COLO668 (cell line): ENCODE data around the gene LRIT1.
"Not testable (repeated sequence)": the region's sequence is repeated elsewhere in the genome, so short reads cannot be mapped to it uniquely, and the experiment has no call there.

Experiments
- DNase-seq: peaks from one replicate; lab custom pipeline; 2025; ENCODE audit not compliant: unreplicated experiment; lab: John Stamatoyannopoulos, UW

Gene LRIT1

GRCh38 chr10:84241185-84241790 is at the start of gene LRIT1:
Gene LRIT1, minus strand, starts transcription at chr10:84241546. Its CDS starts 107 bp downstream, at chr10:84241439.
- DNase-seq = no peak

DNA sequence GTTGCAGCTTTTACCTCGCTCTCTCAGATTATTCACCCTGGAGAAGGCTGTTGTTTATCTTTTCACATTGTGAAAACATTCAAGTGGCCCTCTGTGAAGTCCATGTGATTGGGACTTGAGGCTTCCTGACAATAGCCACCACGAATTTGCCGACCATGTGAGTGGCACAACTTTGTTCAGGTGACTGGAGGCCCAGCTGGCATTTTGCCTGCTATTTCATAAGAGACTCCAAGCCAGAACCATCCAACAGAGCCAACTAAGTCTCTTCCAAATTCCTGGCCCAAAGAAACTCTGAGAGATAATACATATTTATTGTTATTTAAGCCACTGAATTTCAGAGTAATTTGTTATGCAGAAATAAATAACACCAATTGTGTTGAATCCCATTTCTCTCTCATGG is 48.9 kb upstream of the LRIT1 start:
- DNase-seq = no peak

DNA sequence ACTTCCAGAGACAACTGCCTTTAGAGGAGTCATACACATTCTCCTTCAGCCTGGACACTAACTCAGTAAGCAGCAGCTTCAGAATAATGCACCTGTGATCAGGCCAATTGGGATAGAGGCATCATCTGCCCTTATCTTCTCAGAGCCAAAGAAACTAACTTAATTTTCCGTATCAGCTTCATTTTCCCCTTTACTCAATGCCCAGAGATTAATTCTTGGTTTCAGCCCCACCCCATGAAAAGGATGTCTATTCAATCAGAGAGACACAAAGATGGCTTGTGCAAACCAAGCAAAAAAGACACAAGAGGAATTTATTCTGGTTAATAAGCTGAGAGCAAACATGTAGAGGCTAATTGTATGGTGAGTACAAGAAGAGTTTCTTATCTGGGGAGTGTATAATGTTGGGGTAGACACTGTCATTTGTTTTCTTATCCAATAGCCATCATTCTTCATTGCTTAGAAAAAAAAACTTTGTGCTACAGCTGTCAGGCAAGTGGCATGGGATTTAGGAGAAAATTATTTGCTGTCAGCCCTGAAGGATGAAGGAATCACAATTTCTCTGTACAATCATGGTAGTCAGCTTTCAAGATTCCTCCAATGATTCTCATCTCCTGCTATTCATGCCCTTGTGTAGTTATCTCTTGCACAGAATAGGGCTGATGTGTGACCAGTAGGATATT is 48.3 kb upstream of the LRIT1 start:
- no peak for DNase-seq

- DNase-seq = no peak
These were observed 46.8 kb upstream of the LRIT1 start for GRCh38 chr10:84288151-84288550.

GRCh38 chr10:84286695-84287094 is 45.3 kb upstream of the LRIT1 start:
- DNase-seq = no peak

- not testable (repeated sequence) for DNase-seq
These were observed 38.6 kb upstream of the LRIT1 start for GRCh38 chr10:84279876-84280475.

- DNase-seq = peak; percentile 38
These were observed 29.4 kb upstream of the LRIT1 start for GRCh38 chr10:84270708-84271107.

DNA sequence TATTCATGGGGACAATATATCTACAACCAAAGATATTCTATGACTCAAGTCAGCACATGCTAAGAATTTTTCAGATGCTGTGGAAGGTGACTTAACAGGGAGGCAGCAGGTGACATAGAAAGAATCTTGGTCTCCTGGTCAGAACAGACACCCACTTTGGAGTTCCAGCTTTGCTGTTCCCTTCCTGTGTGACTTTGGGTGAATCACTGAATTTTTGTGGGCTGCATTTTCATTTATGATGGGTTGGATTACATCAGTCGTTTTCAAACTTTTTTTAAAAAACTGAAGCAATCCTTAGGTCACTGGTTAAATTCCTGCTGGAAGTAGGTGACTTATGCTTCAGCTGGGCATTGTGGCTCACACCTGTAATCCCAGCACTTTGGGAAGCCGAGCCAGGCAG is 28.4 kb upstream of the LRIT1 start:
- no peak for DNase-seq

GRCh38 chr10:84269162-84269561 is 27.8 kb upstream of the LRIT1 start:
- no peak for DNase-seq

GRCh38 chr10:84267503-84268126 is 26.3 kb upstream of the LRIT1 start:
- peak; percentile 68 for DNase-seq

DNA sequence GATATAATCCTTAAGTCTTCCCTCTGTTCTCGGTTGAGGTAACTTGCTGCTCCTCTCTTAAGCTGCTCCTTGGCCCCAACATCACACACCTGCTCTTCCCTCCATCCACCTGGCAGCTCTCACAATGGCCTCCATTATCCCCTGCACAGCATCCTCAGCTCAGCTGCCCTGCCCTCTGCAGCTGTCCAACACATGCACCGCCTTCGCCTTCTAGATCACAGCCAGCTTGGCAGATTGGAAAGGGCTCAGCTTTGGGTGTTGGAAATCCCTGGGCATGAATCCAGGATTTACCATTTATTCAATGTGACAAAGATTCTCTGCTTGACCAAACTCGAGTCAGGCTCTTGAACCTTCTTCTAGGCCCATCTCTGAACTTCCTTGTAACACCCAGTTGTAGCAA is 24.1 kb upstream of the LRIT1 start:
- DNase-seq = peak; percentile 45

- peak; percentile 56 for DNase-seq
These were observed 23.3 kb upstream of the LRIT1 start for GRCh38 chr10:84264611-84265141.

GRCh38 chr10:84263716-84264115 is 22.4 kb upstream of the LRIT1 start:
- DNase-seq = no peak

DNA sequence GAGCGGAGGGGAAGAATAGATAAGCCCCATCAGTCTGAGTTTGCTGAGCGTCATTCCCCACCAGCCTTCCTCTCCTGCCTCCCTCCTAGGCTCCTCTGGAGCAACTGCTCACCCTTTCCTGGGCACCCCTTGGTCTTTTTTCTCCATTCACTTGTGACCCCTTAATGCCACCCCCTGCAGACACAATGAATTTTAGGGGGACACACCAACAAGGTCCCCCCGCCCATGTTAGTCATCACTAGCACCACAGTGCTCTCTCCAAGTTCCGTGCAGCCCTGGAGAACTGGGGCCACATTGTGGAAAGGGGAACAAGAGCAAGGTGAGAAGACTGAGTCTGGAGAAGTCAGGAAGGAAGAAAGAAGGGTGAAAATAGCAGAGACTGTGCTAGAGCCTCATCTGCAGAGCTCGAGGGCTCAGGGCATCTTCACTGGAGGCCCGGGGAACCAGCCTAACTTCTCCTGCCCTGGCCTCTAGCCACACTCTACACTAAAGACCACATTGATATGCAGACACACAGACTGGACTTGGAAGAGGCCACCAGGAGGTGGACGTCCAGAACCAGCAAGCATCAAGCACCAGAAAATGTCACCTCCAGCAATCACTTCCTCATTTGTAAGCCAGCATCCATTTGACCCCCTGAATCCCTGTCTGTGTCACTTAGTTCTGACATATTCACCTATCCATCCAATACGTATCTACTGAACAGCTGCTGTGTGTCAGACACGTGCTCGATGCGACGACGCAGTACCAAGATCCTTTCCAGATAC is 21.0 kb upstream of the LRIT1 start:
- no peak for DNase-seq

DNA sequence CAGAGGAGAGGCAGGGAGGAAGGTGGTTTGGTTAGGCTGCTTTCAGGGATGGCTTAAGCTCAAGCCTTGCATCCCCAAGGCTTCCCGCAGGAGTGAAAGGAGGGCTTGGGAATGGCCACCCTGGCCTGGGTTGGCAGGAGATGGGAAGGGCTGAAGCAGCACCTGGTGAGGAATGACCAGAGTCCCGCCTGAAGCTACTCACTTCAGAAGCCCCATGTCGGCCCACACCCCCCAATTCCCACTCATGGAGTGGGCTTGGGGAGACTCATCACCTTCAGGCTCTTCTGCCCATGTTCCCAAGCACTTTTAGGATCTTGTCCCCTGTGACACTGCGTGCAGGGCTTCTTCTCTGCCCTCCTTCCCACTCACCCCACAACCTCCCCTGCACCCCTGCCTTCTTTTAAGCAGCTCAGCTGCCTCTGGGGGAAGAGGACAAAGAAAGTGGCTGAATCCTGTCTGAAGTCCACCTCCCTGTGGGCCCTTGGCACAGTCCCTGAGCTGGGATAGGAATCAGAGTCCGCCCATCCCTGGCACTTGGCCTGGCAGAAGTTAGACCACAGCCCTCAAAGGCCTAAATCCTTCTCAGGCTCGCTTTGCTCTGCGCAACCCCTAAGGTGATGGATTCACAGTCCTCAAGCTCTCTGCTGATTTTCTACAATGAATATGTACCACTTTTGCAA is 20.0 kb upstream of the LRIT1 start:
- no peak for DNase-seq

DNA sequence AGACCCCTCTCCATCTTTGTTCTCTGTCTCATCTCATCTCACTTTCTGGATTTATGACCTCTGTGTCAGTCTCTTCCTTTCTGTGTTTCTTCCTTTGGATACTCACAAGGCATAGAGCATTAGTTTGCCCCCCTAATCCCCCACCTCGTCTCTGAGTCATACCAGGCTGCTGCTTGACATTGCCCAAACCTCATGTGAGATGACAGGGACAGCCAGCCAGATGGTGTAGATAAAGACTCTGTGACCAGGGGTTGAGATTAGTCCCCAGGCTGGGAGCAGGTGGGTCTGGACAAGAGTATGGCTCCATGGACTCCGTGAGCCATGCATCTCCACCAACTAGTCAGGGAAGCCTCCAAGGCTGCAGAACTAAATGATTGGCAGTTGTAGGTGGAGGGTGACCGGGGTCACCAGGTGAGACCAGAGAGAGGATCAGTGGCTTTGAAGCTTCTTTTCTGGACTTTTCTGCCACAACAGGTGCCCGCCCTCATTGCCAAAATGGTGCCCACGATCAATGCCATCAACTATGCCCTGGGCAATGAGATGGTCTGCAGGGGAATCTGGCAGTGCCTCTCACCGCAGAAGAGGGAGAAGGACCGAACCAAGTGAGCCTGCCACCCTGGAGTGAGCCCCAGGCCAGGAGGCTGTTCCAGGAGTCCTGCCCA is 16.8 kb upstream of the LRIT1 start:
- DNase-seq = no peak

GRCh38 chr10:84257343-84258020 is 16.1 kb upstream of the LRIT1 start:
- no peak for DNase-seq

DNA sequence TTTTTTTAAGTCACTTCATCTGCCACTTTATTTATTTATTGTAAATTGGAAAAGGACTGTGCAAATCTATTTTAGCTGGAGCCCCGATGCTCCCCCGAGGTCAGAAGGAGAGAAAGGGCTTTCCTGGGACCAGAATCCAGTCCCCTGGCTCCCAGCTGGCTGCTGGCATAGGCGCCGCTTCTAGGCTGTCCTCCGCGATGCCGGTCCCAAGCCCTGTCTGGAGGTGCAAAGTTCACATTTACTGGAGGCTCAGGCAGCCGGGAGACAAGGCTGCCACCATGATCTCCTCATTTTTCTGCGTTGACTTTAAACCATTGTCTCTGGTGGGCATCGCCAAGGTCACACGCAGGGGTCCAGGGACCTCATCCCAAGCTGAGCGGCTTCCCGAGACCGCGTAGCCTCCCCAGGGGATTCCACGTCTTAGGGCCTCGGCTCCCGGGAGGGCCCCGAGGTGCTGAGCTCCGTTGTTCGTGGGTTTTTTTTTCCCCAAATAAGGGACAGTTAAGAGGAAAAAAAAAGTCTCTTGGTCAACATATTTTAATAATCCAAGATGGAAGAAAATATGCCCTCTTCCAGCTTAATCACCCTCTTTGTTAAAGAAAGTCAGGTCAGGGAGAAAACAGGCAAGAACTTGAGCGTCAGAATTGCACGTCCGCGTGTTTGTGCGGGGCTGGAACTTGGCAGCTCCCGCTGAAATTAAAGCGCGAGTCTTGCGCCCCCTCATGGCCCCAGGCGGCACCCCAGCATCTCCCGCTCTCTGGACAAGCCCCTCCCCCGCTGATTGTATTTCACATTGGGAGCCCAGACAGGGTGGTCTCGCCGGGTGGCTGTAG is 15.4 kb upstream of the LRIT1 start:
- peak; percentile 23 for DNase-seq
